DND-41 (cell line): ENCODE data around the gene SPAG16.

Experiments used
- CTCF ChIP-seq: IDR thresholded peaks from 2 replicates; pipeline ENCODE4 v1.5.1; 2012; ENCODE audit warnings: borderline replicate concordance, low read length, moderate library complexity, mild to moderate bottlenecking; ENCODE audit not compliant: poor library complexity, severe bottlenecking; ENCODE audit errors: extremely low read depth
- EZH2 ChIP-seq: IDR thresholded peaks from 3 replicates; pipeline ENCODE4 v1.6.1; 2012; ENCODE audit warnings: borderline replicate concordance, low read depth, mild to moderate bottlenecking, moderate library complexity, low read length, inconsistent platforms; ENCODE audit not compliant: severe bottlenecking

- TF ChIP-seq CTCF (no peak), EZH2 (no peak)
Observed at GRCh38 chr2:213561759-213562158, 277.5 kb downstream of the SPAG16 start.
